HL-60 (cell line): ENCODE data around the gene BAZ1B.

Experiments used
- GABPA ChIP-seq: IDR thresholded peaks from 2 replicates; pipeline ENCODE4 v1.6.1; 2012; ENCODE audit warnings: low read depth
- POLR2AphosphoS5 ChIP-seq: IDR thresholded peaks from 2 replicates; pipeline ENCODE4 v1.6.1; 2012; ENCODE audit warnings: low read depth
- REST ChIP-seq: IDR thresholded peaks from 2 replicates; pipeline ENCODE4 v1.6.1; 2012; ENCODE audit warnings: low read depth; ENCODE audit not compliant: insufficient replicate concordance
- SPI1 ChIP-seq: IDR thresholded peaks from 2 replicates; pipeline ENCODE4 v1.6.1; 2012; ENCODE audit warnings: low read depth, mild to moderate bottlenecking, borderline replicate concordance
- TF ChIP-seq, protein P1 (sequence below): IDR thresholded peaks from one replicate; pipeline ENCODE4 v1.5.1; 2011; ENCODE audit warnings: low read length, control low read depth, inconsistent platforms; ENCODE audit not compliant: insufficient read depth

GRCh38 chr7:73434701-73435069 lies 87.4 kb downstream of the BAZ1B start:
- TF ChIP-seq, protein P1, sequence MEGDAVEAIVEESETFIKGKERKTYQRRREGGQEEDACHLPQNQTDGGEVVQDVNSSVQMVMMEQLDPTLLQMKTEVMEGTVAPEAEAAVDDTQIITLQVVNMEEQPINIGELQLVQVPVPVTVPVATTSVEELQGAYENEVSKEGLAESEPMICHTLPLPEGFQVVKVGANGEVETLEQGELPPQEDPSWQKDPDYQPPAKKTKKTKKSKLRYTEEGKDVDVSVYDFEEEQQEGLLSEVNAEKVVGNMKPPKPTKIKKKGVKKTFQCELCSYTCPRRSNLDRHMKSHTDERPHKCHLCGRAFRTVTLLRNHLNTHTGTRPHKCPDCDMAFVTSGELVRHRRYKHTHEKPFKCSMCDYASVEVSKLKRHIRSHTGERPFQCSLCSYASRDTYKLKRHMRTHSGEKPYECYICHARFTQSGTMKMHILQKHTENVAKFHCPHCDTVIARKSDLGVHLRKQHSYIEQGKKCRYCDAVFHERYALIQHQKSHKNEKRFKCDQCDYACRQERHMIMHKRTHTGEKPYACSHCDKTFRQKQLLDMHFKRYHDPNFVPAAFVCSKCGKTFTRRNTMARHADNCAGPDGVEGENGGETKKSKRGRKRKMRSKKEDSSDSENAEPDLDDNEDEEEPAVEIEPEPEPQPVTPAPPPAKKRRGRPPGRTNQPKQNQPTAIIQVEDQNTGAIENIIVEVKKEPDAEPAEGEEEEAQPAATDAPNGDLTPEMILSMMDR: no peak
- no peak for TF ChIP-seq POLR2AphosphoS5
- no peak for TF ChIP-seq REST
- TF ChIP-seq GABPA: no peak
- no peak for TF ChIP-seq SPI1
